H9 (cell line): ENCODE data around the gene CCDC85B. TPM values are rescaled to one million over a fixed set of nuclear protein-coding genes. Genes with fewer than 3 reads are reported as not detected.
A peak's percentile ranks its signal among the peaks of the same experiment; 100 is the strongest.

Experiments used
- DNase-seq: peaks from one replicate; pipeline ENCODE4 v3.0.0-alpha.2; 2017
- H2AFZ ChIP-seq: one replicate; pipeline ENCODE4 v1.6.1; 2013; ENCODE audit warnings: mild to moderate bottlenecking, low read length, control low read depth, moderate library complexity
- H2AK5ac ChIP-seq: 2 replicates; pipeline ENCODE4 v1.6.1; 2013; ENCODE audit warnings: low read length, control low read depth, mixed read lengths; ENCODE audit not compliant: insufficient read length
- H2BK120ac ChIP-seq: one replicate; pipeline ENCODE4 v1.6.1; 2013; ENCODE audit warnings: low read depth, mild to moderate bottlenecking, low read length, control low read depth, inconsistent platforms; ENCODE audit not compliant: poor library complexity, severe bottlenecking
- H2BK12ac ChIP-seq: 2 replicates; pipeline ENCODE4 v1.6.1; 2013; ENCODE audit warnings: low read length, control low read depth, mixed read lengths, low read depth; ENCODE audit not compliant: insufficient read length
- H2BK15ac ChIP-seq: 2 replicates; pipeline ENCODE4 v1.6.1; 2013; ENCODE audit warnings: low read depth, low read length, control low read depth
- H2BK20ac ChIP-seq: one replicate; pipeline ENCODE4 v1.6.1; 2013; ENCODE audit warnings: low read depth, mild to moderate bottlenecking, low read length, control low read depth, inconsistent platforms; ENCODE audit not compliant: poor library complexity, severe bottlenecking
- H2BK5ac ChIP-seq: 2 replicates; pipeline ENCODE4 v1.6.1; 2013; ENCODE audit warnings: low read length, control low read depth, mixed read lengths; ENCODE audit not compliant: insufficient read length
- H3K14ac ChIP-seq: 2 replicates; pipeline ENCODE4 v1.6.1; 2013; ENCODE audit warnings: low read length, control low read depth; ENCODE audit not compliant: insufficient read depth
- H3K18ac ChIP-seq: 2 replicates; pipeline ENCODE4 v1.6.1; 2013; ENCODE audit warnings: low read depth, mild to moderate bottlenecking, mixed read lengths, low read length, control low read depth; ENCODE audit not compliant: insufficient read length
- H3K23ac ChIP-seq: 2 replicates; pipeline ENCODE4 v1.6.1; 2013; ENCODE audit warnings: low read length, control low read depth, mixed read lengths, low read depth; ENCODE audit not compliant: insufficient read length
- H3K23me2 ChIP-seq: 2 replicates; pipeline ENCODE4 v1.6.1; 2013; ENCODE audit warnings: low read depth, mild to moderate bottlenecking, mixed read lengths, low read length, control low read depth; ENCODE audit not compliant: insufficient read length, poor library complexity, severe bottlenecking
- H3K27ac ChIP-seq: 2 replicates; pipeline ENCODE4 v1.5.1; 2013; ENCODE audit warnings: low read length, control low read depth, mixed read lengths, low read depth; ENCODE audit not compliant: insufficient read length
- H3K27me3 ChIP-seq: 2 replicates; pipeline ENCODE4 v1.6.1; 2013; ENCODE audit warnings: low read length, control low read depth, inconsistent platforms; ENCODE audit not compliant: insufficient read depth
- H3K4ac ChIP-seq: 2 replicates; pipeline ENCODE4 v1.6.1; 2013; ENCODE audit warnings: low read depth, mild to moderate bottlenecking, control low read depth, inconsistent platforms, low read length, moderate library complexity
- H3K4me1 ChIP-seq: 2 replicates; pipeline ENCODE4 v1.6.1; 2013; ENCODE audit warnings: low read length, control low read depth, inconsistent platforms; ENCODE audit not compliant: insufficient read depth
- H3K4me2 ChIP-seq: 2 replicates; pipeline ENCODE4 v1.6.1; 2013; ENCODE audit warnings: low read length, control low read depth, mixed read lengths; ENCODE audit not compliant: insufficient read length, insufficient read depth
- H3K56ac ChIP-seq: 2 replicates; pipeline ENCODE4 v1.6.1; 2013; ENCODE audit warnings: low read depth, mild to moderate bottlenecking, mixed read lengths, low read length, control low read depth; ENCODE audit not compliant: insufficient read length
- H3K79me1 ChIP-seq: 2 replicates; pipeline ENCODE4 v1.6.1; 2013; ENCODE audit warnings: low read depth, mild to moderate bottlenecking, moderate library complexity, low read length, control low read depth, inconsistent platforms; ENCODE audit not compliant: insufficient read depth, poor library complexity, severe bottlenecking
- H3K79me2 ChIP-seq: 2 replicates; pipeline ENCODE4 v1.6.1; 2013; ENCODE audit warnings: low read length, control low read depth, inconsistent platforms; ENCODE audit not compliant: insufficient read depth
- H3K9ac ChIP-seq: 2 replicates; pipeline ENCODE4 v1.6.1; 2013; ENCODE audit warnings: low read length, control low read depth, mixed read lengths; ENCODE audit not compliant: insufficient read length; ENCODE audit errors: extremely low read depth
- H3K9me3 ChIP-seq: one replicate; pipeline ENCODE4 v1.6.1; 2013; ENCODE audit warnings: low read depth, low read length, inconsistent platforms; ENCODE audit not compliant: control insufficient read depth
- H3T11ph ChIP-seq: one replicate; pipeline ENCODE4 v1.6.1; 2013; ENCODE audit warnings: mild to moderate bottlenecking, low read length, control low read depth, inconsistent platforms
- H4K20me1 ChIP-seq: one replicate; pipeline ENCODE4 v1.6.1; 2013; ENCODE audit not compliant: control insufficient read depth, insufficient read length, insufficient read depth
- H4K5ac ChIP-seq: 2 replicates; pipeline ENCODE4 v1.6.1; 2013; ENCODE audit warnings: low read depth, mild to moderate bottlenecking, mixed read lengths, low read length, control low read depth; ENCODE audit not compliant: insufficient read length
- H4K8ac ChIP-seq: replicated peaks from 2 replicates; pipeline ENCODE4 v1.6.1; 2013; ENCODE audit warnings: low read length, control low read depth, mixed read lengths, low read depth; ENCODE audit not compliant: insufficient read length
- H4K91ac ChIP-seq: 2 replicates; pipeline ENCODE4 v1.6.1; 2013; ENCODE audit warnings: low read depth, mild to moderate bottlenecking, moderate library complexity, mixed read lengths, low read length, control low read depth; ENCODE audit not compliant: insufficient read length
- H3K27ac Mint-ChIP-seq, 3 experiments: 2 replicates in 2 of 3; 3 replicates in 1 of 3; pipeline ENCODE4 v1.8.0; 2020 to 2021; ENCODE audit warnings: mixed read lengths in 3 of 3, mild to moderate bottlenecking in 1 of 3, moderate library complexity in 1 of 3
- H3K27me3 Mint-ChIP-seq: 2 replicates; pipeline ENCODE4 v1.8.0; 2021; ENCODE audit warnings: low read depth, mild to moderate bottlenecking, moderate library complexity, mixed read lengths
- H3K36me3 Mint-ChIP-seq, 3 experiments: 2 replicates in 2 of 3; 3 replicates in 1 of 3; pipeline ENCODE4 v1.8.0; 2020 to 2021; ENCODE audit warnings: low read depth in 3 of 3, mixed read lengths in 3 of 3; ENCODE audit not compliant: insufficient read depth in 1 of 3
- H3K4me1 Mint-ChIP-seq, 2 experiments: 2 replicates each; pipeline ENCODE4 v1.8.0; 2020; ENCODE audit warnings: mixed read lengths in 2 of 2
- H3K4me3 Mint-ChIP-seq, 2 experiments: 2 replicates in 1 of 2; 3 replicates in 1 of 2; pipeline ENCODE4 v1.8.0; 2020 to 2021; ENCODE audit warnings: mild to moderate bottlenecking in 2 of 2, mixed read lengths in 2 of 2, moderate library complexity in 1 of 2
- H3K9me3 Mint-ChIP-seq, 2 experiments: 2 replicates in 1 of 2; 3 replicates in 1 of 2; pipeline ENCODE4 v1.8.0; 2020; ENCODE audit warnings: mild to moderate bottlenecking in 2 of 2, mixed read lengths in 2 of 2, moderate library complexity in 1 of 2
- WGBS: extraction: QIAGEN DNeasy Blood & Tissue Kit; methylation state at CpG from one replicate; pipeline ENCODE4 v1.1.7; 2013; ENCODE audit warnings: missing lambda C conversion rate, low lambda C conversion rate, mixed read lengths; ENCODE audit not compliant: insufficient read length; ENCODE audit errors: extremely low coverage; 5-methylcytosine and 5-hydroxymethylcytosine counted together
- total RNA-seq: library from RNA; stranded (reverse); gene quantifications from 2 replicates; pipeline ENCODE4 v1.2.1, GENCODE V29; 2021
- TF ChIP-seq, protein P1 (sequence below): fragments of 200-600 bp; sonication (generic); conservative IDR thresholded peaks from 3 replicates; pipeline ENCODE4 v1.8.0; 2021; ENCODE audit warnings: antibody characterized with exemption, mild to moderate bottlenecking

The CCDC85B gene
- total RNA-seq, 1 experiment from 2014 or later = 23.3 TPM

DNA sequence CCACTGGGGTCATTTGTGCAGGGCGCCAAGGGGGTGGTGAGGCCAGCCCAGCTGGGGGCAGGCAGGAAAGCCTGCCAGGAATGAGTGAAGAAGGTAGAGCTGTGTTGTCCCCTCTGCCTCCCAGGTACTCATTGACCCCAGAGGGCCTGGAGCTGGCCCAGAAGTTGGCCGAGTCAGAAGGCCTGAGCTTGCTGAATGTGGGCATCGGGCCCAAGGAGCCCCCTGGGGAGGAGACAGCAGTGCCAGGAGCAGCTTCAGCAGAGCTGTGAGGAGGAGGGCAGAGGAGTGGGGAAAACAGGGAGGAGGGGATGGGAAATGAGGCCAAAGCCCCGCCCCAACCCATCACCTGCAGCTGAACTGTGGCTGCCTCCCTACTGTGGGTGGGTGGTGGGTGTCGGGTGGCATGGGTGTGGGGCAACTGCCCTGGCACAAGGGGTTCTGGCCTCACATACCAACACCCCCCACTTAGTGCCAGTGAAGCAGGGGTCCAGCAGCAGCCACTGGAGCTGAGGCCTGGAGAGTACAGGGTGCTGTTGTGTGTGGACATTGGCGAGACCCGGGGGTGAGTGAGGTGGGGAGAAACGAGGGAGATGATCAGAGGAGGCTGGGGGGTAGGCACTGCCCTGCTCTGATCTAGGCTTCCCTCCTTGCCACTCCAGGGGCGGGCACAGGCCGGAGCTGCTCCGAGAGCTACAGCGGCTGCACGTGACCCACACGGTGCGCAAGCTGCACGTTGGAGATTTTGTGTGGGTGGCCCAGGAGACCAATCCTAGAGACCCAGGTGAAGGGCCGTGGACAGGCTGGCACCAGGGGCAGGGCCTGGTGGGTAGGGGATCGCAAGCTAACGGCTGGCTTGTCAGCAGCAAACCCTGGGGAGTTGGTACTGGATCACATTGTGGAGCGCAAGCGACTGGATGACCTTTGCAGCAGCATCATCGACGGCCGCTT is 27.3 kb upstream of the CCDC85B start:
- peak overlapping the region; percentile 50 to 78; a peak in 4 of 5 replicates for H3K4me3 Mint-ChIP-seq
- no peak overlapping the region for H3K9ac ChIP-seq

More for the DNA sequence above, 27.3 kb upstream of the CCDC85B start:
- Histone ChIP-seq H2BK12ac (no peak overlapping the region), H3K23me2 (peaks cover 19% of the 10 kb centered on the region), H4K5ac (no peak overlapping the region), H3K27ac (no peak overlapping the region), H2BK5ac (no peak overlapping the region), H2AFZ (no peak overlapping the region), H4K20me1 (peaks cover 2% of the 10 kb centered on the region), H3K56ac (no peak overlapping the region), H3K9me3 (no peaks in the 10 kb centered on the region), H3K4me1 (no peaks in the 10 kb centered on the region), H3T11ph (no peak overlapping the region), H2BK120ac (no peak overlapping the region), H2BK15ac (no peak overlapping the region), H3K14ac (no peak overlapping the region), H2BK20ac (no peak overlapping the region), H4K8ac (no peak overlapping the region), H3K79me1 (no peaks in the 10 kb centered on the region), H3K4me2 (no peak overlapping the region), H3K4ac (no peak overlapping the region), H2AK5ac (no peak overlapping the region), H3K18ac (no peak overlapping the region), H3K27me3 (no peaks in the 10 kb centered on the region), H3K23ac (no peak overlapping the region), H4K91ac (no peak overlapping the region), H3K79me2 (no peaks in the 10 kb centered on the region)
- DNase-seq = peak; percentile 23
- peaks cover 24 to 41% (median 40%) of the 10 kb centered on the region in 3 experiments; a peak in 6 of 7 replicates for H3K36me3 Mint-ChIP-seq
- H3K4me1 Mint-ChIP-seq = peaks cover 25 to 30% of the 10 kb centered on the region in 2 experiments
- no peak overlapping the region for H3K27ac Mint-ChIP-seq
- no CpG with 5 or more reads among the region's 24 CpGs for WGBS
- peaks cover 3% of the 10 kb centered on the region for H3K27me3 Mint-ChIP-seq
- TF ChIP-seq, protein P1, sequence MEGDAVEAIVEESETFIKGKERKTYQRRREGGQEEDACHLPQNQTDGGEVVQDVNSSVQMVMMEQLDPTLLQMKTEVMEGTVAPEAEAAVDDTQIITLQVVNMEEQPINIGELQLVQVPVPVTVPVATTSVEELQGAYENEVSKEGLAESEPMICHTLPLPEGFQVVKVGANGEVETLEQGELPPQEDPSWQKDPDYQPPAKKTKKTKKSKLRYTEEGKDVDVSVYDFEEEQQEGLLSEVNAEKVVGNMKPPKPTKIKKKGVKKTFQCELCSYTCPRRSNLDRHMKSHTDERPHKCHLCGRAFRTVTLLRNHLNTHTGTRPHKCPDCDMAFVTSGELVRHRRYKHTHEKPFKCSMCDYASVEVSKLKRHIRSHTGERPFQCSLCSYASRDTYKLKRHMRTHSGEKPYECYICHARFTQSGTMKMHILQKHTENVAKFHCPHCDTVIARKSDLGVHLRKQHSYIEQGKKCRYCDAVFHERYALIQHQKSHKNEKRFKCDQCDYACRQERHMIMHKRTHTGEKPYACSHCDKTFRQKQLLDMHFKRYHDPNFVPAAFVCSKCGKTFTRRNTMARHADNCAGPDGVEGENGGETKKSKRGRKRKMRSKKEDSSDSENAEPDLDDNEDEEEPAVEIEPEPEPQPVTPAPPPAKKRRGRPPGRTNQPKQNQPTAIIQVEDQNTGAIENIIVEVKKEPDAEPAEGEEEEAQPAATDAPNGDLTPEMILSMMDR = no peak
- peaks cover 0 to 3% of the 10 kb centered on the region in 2 experiments; a peak in 1 of 5 replicates for H3K9me3 Mint-ChIP-seq
